PC-9 (cell line): ENCODE results near the gene BAX.

Experiments
- EZH2 ChIP-seq: fragments of 200-600 bp; sonication (generic); IDR thresholded peaks from 2 replicates; pipeline ENCODE4 v1.8.0; 2017; ENCODE audit warnings: antibody characterized with exemption, low read depth
- TF ChIP-seq, protein P1 (sequence below): fragments of 200-600 bp; sonication (generic); conservative IDR thresholded peaks from 2 replicates; pipeline ENCODE4 v1.6.1; 2017; ENCODE audit warnings: mixed run types, antibody characterized with exemption, mild to moderate bottlenecking, moderate library complexity

DNA sequence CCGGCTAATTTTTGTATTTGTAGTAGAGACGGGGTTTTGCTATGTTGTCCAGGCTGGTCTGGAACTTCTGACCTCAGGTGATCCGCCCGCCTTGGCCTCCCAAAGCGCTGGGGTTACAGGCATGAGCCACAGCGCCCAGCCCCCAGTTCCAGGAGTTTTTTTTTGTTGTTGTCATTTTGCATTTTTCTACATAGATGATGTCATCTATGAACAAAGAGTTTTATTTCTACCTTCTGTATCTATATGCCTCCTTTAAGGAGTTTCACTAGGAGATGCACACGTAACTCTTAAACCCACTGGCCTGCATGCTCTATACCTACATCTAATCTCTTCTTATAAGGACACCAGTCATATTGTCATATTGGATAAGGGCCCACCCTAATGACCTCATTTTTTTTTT, 16.4 kb upstream of the BAX start:
- TF ChIP-seq, protein P1, sequence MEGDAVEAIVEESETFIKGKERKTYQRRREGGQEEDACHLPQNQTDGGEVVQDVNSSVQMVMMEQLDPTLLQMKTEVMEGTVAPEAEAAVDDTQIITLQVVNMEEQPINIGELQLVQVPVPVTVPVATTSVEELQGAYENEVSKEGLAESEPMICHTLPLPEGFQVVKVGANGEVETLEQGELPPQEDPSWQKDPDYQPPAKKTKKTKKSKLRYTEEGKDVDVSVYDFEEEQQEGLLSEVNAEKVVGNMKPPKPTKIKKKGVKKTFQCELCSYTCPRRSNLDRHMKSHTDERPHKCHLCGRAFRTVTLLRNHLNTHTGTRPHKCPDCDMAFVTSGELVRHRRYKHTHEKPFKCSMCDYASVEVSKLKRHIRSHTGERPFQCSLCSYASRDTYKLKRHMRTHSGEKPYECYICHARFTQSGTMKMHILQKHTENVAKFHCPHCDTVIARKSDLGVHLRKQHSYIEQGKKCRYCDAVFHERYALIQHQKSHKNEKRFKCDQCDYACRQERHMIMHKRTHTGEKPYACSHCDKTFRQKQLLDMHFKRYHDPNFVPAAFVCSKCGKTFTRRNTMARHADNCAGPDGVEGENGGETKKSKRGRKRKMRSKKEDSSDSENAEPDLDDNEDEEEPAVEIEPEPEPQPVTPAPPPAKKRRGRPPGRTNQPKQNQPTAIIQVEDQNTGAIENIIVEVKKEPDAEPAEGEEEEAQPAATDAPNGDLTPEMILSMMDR, result no peak
- TF ChIP-seq EZH2, result no peak
